Osteocyte (in vitro differentiated cells): ENCODE measurements around the gene APBA2. TPM values are rescaled to one million over a fixed set of nuclear protein-coding genes. Genes with fewer than 3 reads are reported as not detected.

Source experiments
- DNase-seq: peaks from one replicate; pipeline ENCODE4 v3.0.0; 2021; ENCODE audit warnings: mixed read lengths; ENCODE audit not compliant: unreplicated experiment; ENCODE audit errors: extremely low spot score
- H3K27ac Mint-ChIP-seq: one replicate; pipeline ENCODE4 v1.8.0; 2021; ENCODE audit warnings: mild to moderate bottlenecking, mixed read lengths; ENCODE audit not compliant: unreplicated experiment
- H3K27me3 Mint-ChIP-seq: one replicate; pipeline ENCODE4 v1.8.0; 2021; ENCODE audit warnings: mixed read lengths; ENCODE audit not compliant: unreplicated experiment
- H3K36me3 Mint-ChIP-seq: one replicate; pipeline ENCODE4 v1.8.0; 2021; ENCODE audit warnings: mixed read lengths; ENCODE audit not compliant: unreplicated experiment
- H3K4me1 Mint-ChIP-seq: one replicate; pipeline ENCODE4 v1.8.0; 2021; ENCODE audit warnings: mixed read lengths; ENCODE audit not compliant: unreplicated experiment
- H3K4me3 Mint-ChIP-seq: one replicate; pipeline ENCODE4 v1.8.0; 2021; ENCODE audit warnings: mild to moderate bottlenecking, moderate library complexity, mixed read lengths; ENCODE audit not compliant: unreplicated experiment
- H3K9me3 Mint-ChIP-seq: one replicate; pipeline ENCODE4 v1.8.0; 2021; ENCODE audit warnings: mixed read lengths; ENCODE audit not compliant: unreplicated experiment
- CTCF ChIP-seq: fragments of 200-600 bp; sonication (generic); IDR thresholded peaks from 2 replicates; pipeline ENCODE4 v1.5.0; 2021; ENCODE audit warnings: antibody characterized with exemption, mild to moderate bottlenecking, moderate library complexity
- total RNA-seq: library from RNA; stranded (reverse); gene quantifications from 2 replicates; pipeline ENCODE4 v1.2.1, GENCODE V29; 2021

The APBA2 gene
- total RNA-seq, 1 donor from 2014 or later = 23.5 TPM

GRCh38 chr15:28879551-28879950 is 6.2 kb upstream of the APBA2 start:
- Mint-ChIP-seq H3K27me3 (no peaks in the 10 kb centered on the region), H3K36me3 (no peaks in the 10 kb centered on the region), H3K4me1 (no peaks in the 10 kb centered on the region), H3K27ac (no peak overlapping the region), H3K4me3 (no peak overlapping the region), H3K9me3 (no peaks in the 10 kb centered on the region)
- TF ChIP-seq CTCF = no peak
- DNase-seq = no peak

- H3K27ac Mint-ChIP-seq = no peak overlapping the region
- no peaks in the 10 kb centered on the region for H3K36me3 Mint-ChIP-seq
- no peaks in the 10 kb centered on the region for H3K27me3 Mint-ChIP-seq
- H3K4me3 Mint-ChIP-seq = no peak overlapping the region
- no peaks in the 10 kb centered on the region for H3K9me3 Mint-ChIP-seq
- no peak for TF ChIP-seq CTCF
- H3K4me1 Mint-ChIP-seq = peaks cover 3% of the 10 kb centered on the region
- no peak for DNase-seq
These were observed 5.1 kb upstream of the APBA2 start for GRCh38 chr15:28880680-28881079.

GRCh38 chr15:28881170-28881569 is 4.6 kb upstream of the APBA2 start:
- Mint-ChIP-seq H3K27ac (peak overlapping the region; percentile 3), H3K4me3 (no peak overlapping the region), H3K9me3 (no peaks in the 10 kb centered on the region), H3K36me3 (no peaks in the 10 kb centered on the region), H3K27me3 (no peaks in the 10 kb centered on the region), H3K4me1 (peaks cover 3% of the 10 kb centered on the region)
- DNase-seq = no peak
- peak; percentile 35 for TF ChIP-seq CTCF

GRCh38 chr15:28881600-28881999 is 4.2 kb upstream of the APBA2 start:
- Mint-ChIP-seq H3K9me3 (no peaks in the 10 kb centered on the region), H3K27me3 (no peaks in the 10 kb centered on the region), H3K36me3 (no peaks in the 10 kb centered on the region), H3K27ac (no peak overlapping the region), H3K4me1 (peaks cover 3% of the 10 kb centered on the region), H3K4me3 (no peak overlapping the region)
- no peak for DNase-seq
- no peak for TF ChIP-seq CTCF

- Mint-ChIP-seq H3K9me3 (no peaks in the 10 kb centered on the region), H3K4me3 (peak overlapping the region; percentile 66), H3K27me3 (no peaks in the 10 kb centered on the region), H3K4me1 (peaks cover 25% of the 10 kb centered on the region), H3K27ac (no peak overlapping the region), H3K36me3 (no peaks in the 10 kb centered on the region)
- no peak for TF ChIP-seq CTCF
- DNase-seq = no peak
These were observed 1.4 kb upstream of the APBA2 start for GRCh38 chr15:28884151-28884940.
